SK-N-SH (cell line): Measurements from ENCODE around the gene ZFYVE19.

Experiments
- CTCF ChIP-seq: fragments of 200-600 bp; sonication (generic); IDR thresholded peaks from 2 replicates; pipeline ENCODE4 v1.6.1; 2017; ENCODE audit warnings: antibody characterized with exemption, mild to moderate bottlenecking, moderate library complexity
- EP300 ChIP-seq, 2 experiments: IDR thresholded peaks; 2 replicates each; pipeline versions ENCODE4 v1.4.0 to v1.6.1; 2012; ENCODE audit warnings: borderline replicate concordance in 1 of 2, low read depth in 1 of 2, low read length in 1 of 2
- JUND ChIP-seq: IDR thresholded peaks from 2 replicates; pipeline ENCODE4 v1.4.0; 2012
- NFIC ChIP-seq: IDR thresholded peaks from 2 replicates; pipeline ENCODE4 v1.4.0; 2012; ENCODE audit warnings: borderline replicate concordance
- POLR2AphosphoS5 ChIP-seq: IDR thresholded peaks from 2 replicates; pipeline ENCODE4 v1.6.1; 2012; ENCODE audit warnings: low read depth, low read length
- RCOR1 ChIP-seq: fragments of 150-350 bp; IDR thresholded peaks from 2 replicates; pipeline ENCODE4 v1.6.1; 2017; ENCODE audit warnings: antibody characterized with exemption, low read length
- SIN3A ChIP-seq: IDR thresholded peaks from 2 replicates; pipeline ENCODE4 v1.6.1; 2012; ENCODE audit warnings: low read depth, mild to moderate bottlenecking, low read length, moderate library complexity, borderline replicate concordance
- SMC3 ChIP-seq: IDR thresholded peaks from 2 replicates; pipeline ENCODE4 v1.6.1; 2012; ENCODE audit warnings: low read depth, low read length, improper control_type of control experiment
- TAF1 ChIP-seq: IDR thresholded peaks from 2 replicates; pipeline ENCODE4 v1.6.1; 2012; ENCODE audit warnings: low read depth, mild to moderate bottlenecking, low read length, moderate library complexity, borderline replicate concordance
- TF ChIP-seq, protein P1 (sequence below): fragments of 150-350 bp; IDR thresholded peaks from 2 replicates; pipeline ENCODE4 v1.6.1; 2016; ENCODE audit warnings: mild to moderate bottlenecking, low read depth, low read length
- TF ChIP-seq, protein P2 (sequence below): fragments of 150-350 bp; IDR thresholded peaks from 2 replicates; pipeline ENCODE4 v1.6.1; 2017; ENCODE audit warnings: antibody characterized with exemption, low read length, low read depth, borderline replicate concordance

DNA sequence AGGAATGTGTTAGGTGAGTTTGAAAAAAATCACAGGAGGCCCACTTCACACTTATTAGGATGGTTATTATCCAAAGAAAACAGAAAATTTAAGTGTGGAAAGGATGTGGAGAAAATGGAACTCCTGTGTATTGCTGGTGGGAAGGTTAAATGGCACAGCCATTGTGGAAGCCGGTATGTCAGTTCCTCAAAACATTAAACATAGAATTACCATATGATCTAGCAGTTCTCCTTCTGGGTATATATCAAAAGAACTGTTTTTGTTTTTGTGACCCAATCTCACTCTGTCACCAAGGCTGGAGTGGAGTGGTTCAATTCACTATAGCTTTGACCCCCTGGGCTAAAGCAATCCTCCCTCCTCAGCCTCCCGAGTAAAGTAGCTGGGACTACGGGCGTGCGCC, 10.4 kb upstream of the ZFYVE19 start:
- TF ChIP-seq CTCF (no peak), TAF1 (no peak), POLR2AphosphoS5 (no peak), SIN3A (no peak), SMC3 (no peak), EP300 (IDR thresholded peaks at IDR 0.05; ENCODE audit: borderline replicate concordance in 1 of 2, low read depth in 1 of 2, low read length in 1 of 2) (no peak), NFIC (no peak), RCOR1 (no peak), JUND (no peak)
- TF ChIP-seq, protein P1, sequence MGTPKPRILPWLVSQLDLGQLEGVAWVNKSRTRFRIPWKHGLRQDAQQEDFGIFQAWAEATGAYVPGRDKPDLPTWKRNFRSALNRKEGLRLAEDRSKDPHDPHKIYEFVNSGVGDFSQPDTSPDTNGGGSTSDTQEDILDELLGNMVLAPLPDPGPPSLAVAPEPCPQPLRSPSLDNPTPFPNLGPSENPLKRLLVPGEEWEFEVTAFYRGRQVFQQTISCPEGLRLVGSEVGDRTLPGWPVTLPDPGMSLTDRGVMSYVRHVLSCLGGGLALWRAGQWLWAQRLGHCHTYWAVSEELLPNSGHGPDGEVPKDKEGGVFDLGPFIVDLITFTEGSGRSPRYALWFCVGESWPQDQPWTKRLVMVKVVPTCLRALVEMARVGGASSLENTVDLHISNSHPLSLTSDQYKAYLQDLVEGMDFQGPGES: no peak
- TF ChIP-seq, protein P2, sequence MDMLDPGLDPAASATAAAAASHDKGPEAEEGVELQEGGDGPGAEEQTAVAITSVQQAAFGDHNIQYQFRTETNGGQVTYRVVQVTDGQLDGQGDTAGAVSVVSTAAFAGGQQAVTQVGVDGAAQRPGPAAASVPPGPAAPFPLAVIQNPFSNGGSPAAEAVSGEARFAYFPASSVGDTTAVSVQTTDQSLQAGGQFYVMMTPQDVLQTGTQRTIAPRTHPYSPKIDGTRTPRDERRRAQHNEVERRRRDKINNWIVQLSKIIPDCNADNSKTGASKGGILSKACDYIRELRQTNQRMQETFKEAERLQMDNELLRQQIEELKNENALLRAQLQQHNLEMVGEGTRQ: no peak
